Vagina (tissue), 2 donors: ENCODE results near the gene CSMD2.

Experiments used
- POLR2A ChIP-seq, 2 donors: fragments of 450-650 bp; IDR thresholded peaks; one replicate each; pipeline ENCODE4 v1.6.1; 2017; ENCODE audit warnings: antibody characterized with exemption in 2 of 2, mild to moderate bottlenecking in 2 of 2, moderate library complexity in 2 of 2
- POLR2AphosphoS5 ChIP-seq, 2 donors: sonication (generic); formaldehyde crosslinking; IDR thresholded peaks; one replicate each; pipeline ENCODE4 v1.9.0; 2017; ENCODE audit warnings: antibody characterized with exemption in 2 of 2, mild to moderate bottlenecking in 2 of 2, low read depth in 1 of 2; ENCODE audit not compliant: insufficient read depth in 1 of 2
- TF ChIP-seq, protein P1 (sequence below), 3 experiments: fragments of 450-650 bp in 2 of 3; fragments of 200-600 bp in 1 of 3; sonication (generic) in 1 of 3; IDR thresholded peaks; one replicate each; pipeline ENCODE4 v1.5.1; 2017 to 2019; ENCODE audit warnings: antibody characterized with exemption in 3 of 3, mild to moderate bottlenecking in 2 of 3, moderate library complexity in 2 of 3

DNA sequence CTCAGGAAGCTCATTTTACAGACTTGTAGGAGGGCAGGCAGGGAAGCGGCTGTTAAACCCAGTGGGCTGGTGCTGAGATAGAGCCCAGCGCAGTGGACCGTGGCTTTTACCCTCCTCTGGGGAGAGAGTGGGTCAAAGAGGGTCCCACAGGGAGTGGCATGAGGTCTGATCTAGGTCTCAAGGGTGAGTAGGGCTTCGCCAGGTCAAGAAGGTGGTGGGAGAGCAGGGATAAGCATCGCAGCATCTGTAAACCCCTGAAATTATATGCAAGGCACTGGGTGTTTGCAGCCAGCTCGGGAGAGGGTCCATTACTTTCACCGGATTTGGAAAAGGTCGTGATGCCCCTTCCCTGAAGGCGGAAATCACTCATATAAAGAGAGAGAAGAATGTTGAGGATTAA, 603.5 kb downstream of the CSMD2 start:
- TF ChIP-seq, protein P1, sequence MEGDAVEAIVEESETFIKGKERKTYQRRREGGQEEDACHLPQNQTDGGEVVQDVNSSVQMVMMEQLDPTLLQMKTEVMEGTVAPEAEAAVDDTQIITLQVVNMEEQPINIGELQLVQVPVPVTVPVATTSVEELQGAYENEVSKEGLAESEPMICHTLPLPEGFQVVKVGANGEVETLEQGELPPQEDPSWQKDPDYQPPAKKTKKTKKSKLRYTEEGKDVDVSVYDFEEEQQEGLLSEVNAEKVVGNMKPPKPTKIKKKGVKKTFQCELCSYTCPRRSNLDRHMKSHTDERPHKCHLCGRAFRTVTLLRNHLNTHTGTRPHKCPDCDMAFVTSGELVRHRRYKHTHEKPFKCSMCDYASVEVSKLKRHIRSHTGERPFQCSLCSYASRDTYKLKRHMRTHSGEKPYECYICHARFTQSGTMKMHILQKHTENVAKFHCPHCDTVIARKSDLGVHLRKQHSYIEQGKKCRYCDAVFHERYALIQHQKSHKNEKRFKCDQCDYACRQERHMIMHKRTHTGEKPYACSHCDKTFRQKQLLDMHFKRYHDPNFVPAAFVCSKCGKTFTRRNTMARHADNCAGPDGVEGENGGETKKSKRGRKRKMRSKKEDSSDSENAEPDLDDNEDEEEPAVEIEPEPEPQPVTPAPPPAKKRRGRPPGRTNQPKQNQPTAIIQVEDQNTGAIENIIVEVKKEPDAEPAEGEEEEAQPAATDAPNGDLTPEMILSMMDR (IDR thresholded peaks at IDR 0.05) = no peak
- TF ChIP-seq POLR2A (IDR thresholded peaks at IDR 0.05) = no peak
- no peak for TF ChIP-seq POLR2AphosphoS5 (IDR thresholded peaks at IDR 0.05; ENCODE audit: insufficient read depth in 1 of 2, low read depth in 1 of 2)
